ENCODE data around the gene NRXN3.

NRXN3 gene

GRCh38 chr14:79432640-79433039, 1262.5 kb downstream of the NRXN3 start:
- ATAC-seq (ENCODE audit: low read depth) (no peak), DNase-seq (ENCODE audit: low spot score) (no peak)
- Histone ChIP-seq H3K9me3 (ENCODE audit: severe bottlenecking) (no peaks in the 10 kb centered on the region), H3K36me3 (ENCODE audit: low read depth) (no peaks in the 10 kb centered on the region), H3K4me1 (ENCODE audit: insufficient read depth, poor library complexity, severe bottlenecking) (no peaks in the 10 kb centered on the region), H3K27me3 (ENCODE audit: insufficient read depth, poor library complexity, severe bottlenecking) (peaks cover 5% of the 10 kb centered on the region), H3K27ac (ENCODE audit: poor library complexity, severe bottlenecking) (no peak overlapping the region), H3K4me3 (ENCODE audit: severe bottlenecking) (no peak overlapping the region)
- TF ChIP-seq CTCF (IDR thresholded peaks at IDR 0.05; ENCODE audit: poor library complexity, severe bottlenecking), result no peak

- H3K36me3 ChIP-seq (ENCODE audit: low read depth), result no peaks in the 10 kb centered on the region
- ATAC-seq (ENCODE audit: low read depth), result no peak
- no peak overlapping the region for H3K4me3 ChIP-seq (ENCODE audit: severe bottlenecking)
- H3K9me3 ChIP-seq (ENCODE audit: severe bottlenecking), result no peaks in the 10 kb centered on the region
- no peak for DNase-seq (ENCODE audit: low spot score)
- no peaks in the 10 kb centered on the region for H3K27me3 ChIP-seq (ENCODE audit: insufficient read depth, poor library complexity, severe bottlenecking)
- H3K4me1 ChIP-seq (ENCODE audit: insufficient read depth, poor library complexity, severe bottlenecking), result no peaks in the 10 kb centered on the region
- no peak overlapping the region for H3K27ac ChIP-seq (ENCODE audit: poor library complexity, severe bottlenecking)
- no peak for TF ChIP-seq CTCF (IDR thresholded peaks at IDR 0.05; ENCODE audit: poor library complexity, severe bottlenecking)
Measured at GRCh38 chr14:79436335-79436734, 1266.2 kb downstream of the NRXN3 start.

- no peak for ATAC-seq (ENCODE audit: low read depth)
- H3K27me3 ChIP-seq (ENCODE audit: insufficient read depth, poor library complexity, severe bottlenecking), result no peaks in the 10 kb centered on the region
- no peak for DNase-seq (ENCODE audit: low spot score)
- no peaks in the 10 kb centered on the region for H3K36me3 ChIP-seq (ENCODE audit: low read depth)
- no peak for TF ChIP-seq CTCF (IDR thresholded peaks at IDR 0.05; ENCODE audit: poor library complexity, severe bottlenecking)
- H3K9me3 ChIP-seq (ENCODE audit: severe bottlenecking), result no peaks in the 10 kb centered on the region
- H3K27ac ChIP-seq (ENCODE audit: poor library complexity, severe bottlenecking), result no peak overlapping the region
- no peaks in the 10 kb centered on the region for H3K4me1 ChIP-seq (ENCODE audit: insufficient read depth, poor library complexity, severe bottlenecking)
- no peak overlapping the region for H3K4me3 ChIP-seq (ENCODE audit: severe bottlenecking)
Measured at GRCh38 chr14:79437951-79438350, 1267.8 kb downstream of the NRXN3 start.

GRCh38 chr14:79438696-79439342, 1268.6 kb downstream of the NRXN3 start:
- Histone ChIP-seq H3K36me3 (ENCODE audit: low read depth) (no peaks in the 10 kb centered on the region), H3K4me3 (ENCODE audit: severe bottlenecking) (no peak overlapping the region), H3K4me1 (ENCODE audit: insufficient read depth, poor library complexity, severe bottlenecking) (no peaks in the 10 kb centered on the region), H3K9me3 (ENCODE audit: severe bottlenecking) (no peaks in the 10 kb centered on the region), H3K27me3 (ENCODE audit: insufficient read depth, poor library complexity, severe bottlenecking) (no peaks in the 10 kb centered on the region), H3K27ac (ENCODE audit: poor library complexity, severe bottlenecking) (no peak overlapping the region)
- no peak for DNase-seq (ENCODE audit: low spot score)
- TF ChIP-seq CTCF (IDR thresholded peaks at IDR 0.05; ENCODE audit: poor library complexity, severe bottlenecking), result no peak
- no peak for ATAC-seq (ENCODE audit: low read depth)

- no peak for DNase-seq (ENCODE audit: low spot score)
- Histone ChIP-seq H3K27ac (ENCODE audit: poor library complexity, severe bottlenecking) (no peak overlapping the region), H3K36me3 (ENCODE audit: low read depth) (no peaks in the 10 kb centered on the region), H3K27me3 (ENCODE audit: insufficient read depth, poor library complexity, severe bottlenecking) (no peaks in the 10 kb centered on the region), H3K9me3 (ENCODE audit: severe bottlenecking) (no peaks in the 10 kb centered on the region), H3K4me3 (ENCODE audit: severe bottlenecking) (no peak overlapping the region), H3K4me1 (ENCODE audit: insufficient read depth, poor library complexity, severe bottlenecking) (no peaks in the 10 kb centered on the region)
- ATAC-seq (ENCODE audit: low read depth), result no peak
- TF ChIP-seq CTCF (IDR thresholded peaks at IDR 0.05; ENCODE audit: poor library complexity, severe bottlenecking), result no peak
Measured at GRCh38 chr14:79442786-79443185, 1272.6 kb downstream of the NRXN3 start.

Measured in RWPE2 (cell line).